WERI-Rb-1 (cell line): ENCODE results near the gene ASIC4.

Experiments
- DNase-seq: peaks from one replicate; pipeline ENCODE4 v3.0.0-alpha.2; 2020
- H3K27ac ChIP-seq: fragments of 250-450 bp; sonication (Bioruptor Pico); 2 replicates; pipeline ENCODE4 v1.5.1; 2020; ENCODE audit warnings: mild to moderate bottlenecking, moderate library complexity
- H3K27me3 ChIP-seq: fragments of 250-450 bp; sonication (Bioruptor Pico); 2 replicates; pipeline ENCODE4 v1.5.1; 2021; ENCODE audit warnings: mild to moderate bottlenecking, low read depth, moderate library complexity; ENCODE audit not compliant: insufficient read depth, severe bottlenecking
- H3K36me3 ChIP-seq: fragments of 250-450 bp; sonication (Bioruptor Pico); 2 replicates; pipeline ENCODE4 v1.5.1; 2020; ENCODE audit warnings: mild to moderate bottlenecking, moderate library complexity
- H3K4me3 ChIP-seq: 2 replicates; pipeline ENCODE4 v1.5.1; 2011; ENCODE audit warnings: low read depth, mild to moderate bottlenecking, control low read depth, low read length
- H3K9me3 ChIP-seq: fragments of 250-450 bp; sonication (Bioruptor Pico); 2 replicates; pipeline ENCODE4 v1.5.1; 2021; ENCODE audit warnings: mild to moderate bottlenecking, moderate library complexity; ENCODE audit not compliant: severe bottlenecking
- TF ChIP-seq, protein P1 (sequence below): IDR thresholded peaks from 2 replicates; pipeline ENCODE4 v1.5.1; 2011; ENCODE audit warnings: low read depth, mild to moderate bottlenecking, control low read depth, inconsistent platforms, low read length

Gene ASIC4

DNA sequence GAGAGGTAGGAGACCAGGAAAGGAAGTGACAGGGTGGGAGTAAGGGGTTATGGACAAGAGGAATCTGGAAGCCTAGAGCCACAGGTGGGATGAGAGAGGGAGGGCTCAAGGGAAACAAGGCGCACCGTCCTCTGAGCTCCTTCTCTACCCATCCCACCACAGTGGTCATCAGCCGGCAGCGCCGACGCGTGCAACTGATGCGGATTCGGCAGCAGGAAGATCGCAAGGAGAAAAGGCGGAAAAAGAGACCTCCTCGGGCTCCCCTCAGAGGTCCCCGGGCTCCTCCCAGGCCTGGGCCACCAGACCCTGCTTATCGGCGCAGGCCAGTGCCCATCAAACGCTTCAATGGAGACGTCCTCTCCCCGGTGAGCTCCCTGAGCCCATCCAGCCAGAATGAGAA, 34.7 kb downstream of the ASIC4 start:
- TF ChIP-seq, protein P1, sequence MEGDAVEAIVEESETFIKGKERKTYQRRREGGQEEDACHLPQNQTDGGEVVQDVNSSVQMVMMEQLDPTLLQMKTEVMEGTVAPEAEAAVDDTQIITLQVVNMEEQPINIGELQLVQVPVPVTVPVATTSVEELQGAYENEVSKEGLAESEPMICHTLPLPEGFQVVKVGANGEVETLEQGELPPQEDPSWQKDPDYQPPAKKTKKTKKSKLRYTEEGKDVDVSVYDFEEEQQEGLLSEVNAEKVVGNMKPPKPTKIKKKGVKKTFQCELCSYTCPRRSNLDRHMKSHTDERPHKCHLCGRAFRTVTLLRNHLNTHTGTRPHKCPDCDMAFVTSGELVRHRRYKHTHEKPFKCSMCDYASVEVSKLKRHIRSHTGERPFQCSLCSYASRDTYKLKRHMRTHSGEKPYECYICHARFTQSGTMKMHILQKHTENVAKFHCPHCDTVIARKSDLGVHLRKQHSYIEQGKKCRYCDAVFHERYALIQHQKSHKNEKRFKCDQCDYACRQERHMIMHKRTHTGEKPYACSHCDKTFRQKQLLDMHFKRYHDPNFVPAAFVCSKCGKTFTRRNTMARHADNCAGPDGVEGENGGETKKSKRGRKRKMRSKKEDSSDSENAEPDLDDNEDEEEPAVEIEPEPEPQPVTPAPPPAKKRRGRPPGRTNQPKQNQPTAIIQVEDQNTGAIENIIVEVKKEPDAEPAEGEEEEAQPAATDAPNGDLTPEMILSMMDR = no peak
- no peak for DNase-seq
- H3K36me3 ChIP-seq = peaks cover 43% of the 10 kb centered on the region
- H3K27me3 ChIP-seq = no peaks in the 10 kb centered on the region
- no peaks in the 10 kb centered on the region for H3K9me3 ChIP-seq
- no peak overlapping the region for H3K27ac ChIP-seq
- no peak overlapping the region for H3K4me3 ChIP-seq

DNA sequence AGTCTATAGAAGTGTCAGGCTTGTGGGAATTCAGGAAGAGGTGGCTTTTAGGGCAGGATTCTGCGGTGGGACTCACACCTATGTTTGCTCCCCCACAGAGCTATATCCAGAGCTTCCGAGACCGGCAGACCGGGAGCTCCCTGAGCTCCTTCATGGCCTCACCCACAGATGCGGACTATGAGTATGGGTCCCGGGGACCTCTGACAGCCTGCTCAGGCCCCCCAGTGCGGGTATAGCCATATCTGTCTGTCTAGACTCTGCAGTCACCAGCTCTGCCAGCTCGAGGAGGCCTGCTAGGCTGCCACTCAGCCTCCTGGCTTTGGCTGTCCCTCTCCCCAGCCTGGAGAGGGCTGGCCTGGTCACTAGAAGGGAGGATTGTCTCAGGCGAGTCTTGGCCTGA, 35.3 kb downstream of the ASIC4 start:
- Histone ChIP-seq H3K4me3 (no peak overlapping the region), H3K27ac (no peak overlapping the region), H3K27me3 (no peaks in the 10 kb centered on the region), H3K36me3 (peaks cover 42% of the 10 kb centered on the region), H3K9me3 (no peaks in the 10 kb centered on the region)
- no peak for DNase-seq
- TF ChIP-seq, protein P1 = no peak

DNA sequence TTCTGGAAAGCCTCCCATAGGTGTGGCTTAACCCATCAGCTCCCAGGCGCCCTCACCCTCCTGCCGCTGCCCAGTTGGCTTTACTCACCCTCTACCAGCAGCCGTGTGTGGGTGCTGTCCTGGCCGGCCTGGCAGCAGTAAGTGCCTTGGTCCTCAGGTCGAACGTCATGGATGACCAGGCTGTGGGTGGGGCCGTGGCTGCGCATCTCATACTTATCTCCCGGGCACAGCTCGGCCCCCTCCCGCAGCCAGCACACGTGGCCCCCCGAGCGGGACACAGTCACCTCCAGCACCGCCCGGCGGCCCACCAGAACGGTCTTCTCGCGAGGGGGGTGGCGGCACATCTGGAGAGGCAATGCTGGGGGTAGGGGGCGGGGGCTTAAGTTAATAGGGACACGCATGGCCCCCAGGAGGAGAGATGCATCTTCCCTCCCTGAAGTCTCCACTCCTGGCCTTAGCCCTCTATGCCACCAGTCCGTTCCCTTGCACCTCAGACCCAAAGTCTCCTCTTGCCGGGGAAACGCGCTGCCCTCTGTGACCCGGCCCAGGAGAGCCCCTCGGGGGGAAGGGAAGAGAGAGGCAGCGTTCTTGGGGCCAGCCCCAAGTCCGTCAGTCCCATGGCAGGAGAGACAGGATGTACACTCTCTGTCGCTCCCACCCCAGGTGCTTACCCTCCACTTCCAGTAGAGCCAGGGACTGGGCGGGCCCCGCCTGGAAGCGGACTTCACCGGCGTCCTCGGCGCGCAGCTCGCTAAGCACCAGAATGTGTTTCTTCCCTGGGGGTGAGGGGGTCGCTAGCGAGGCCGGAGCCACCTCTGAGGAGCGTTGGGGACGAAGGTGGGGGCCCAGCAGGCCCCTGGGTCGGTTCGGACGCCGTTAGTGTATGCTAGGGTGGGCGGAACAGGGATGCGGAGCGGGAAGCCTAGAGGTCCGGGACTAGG, 37.4 kb downstream of the ASIC4 start:
- DNase-seq = peak; percentile 59
- peaks cover 33% of the 10 kb centered on the region for H3K36me3 ChIP-seq
- TF ChIP-seq, protein P1 = no peak
- H3K27me3 ChIP-seq = no peaks in the 10 kb centered on the region
- no peaks in the 10 kb centered on the region for H3K9me3 ChIP-seq
- H3K27ac ChIP-seq = peak overlapping the region; percentile 60
- H3K4me3 ChIP-seq = peak overlapping the region; percentile 62

DNA sequence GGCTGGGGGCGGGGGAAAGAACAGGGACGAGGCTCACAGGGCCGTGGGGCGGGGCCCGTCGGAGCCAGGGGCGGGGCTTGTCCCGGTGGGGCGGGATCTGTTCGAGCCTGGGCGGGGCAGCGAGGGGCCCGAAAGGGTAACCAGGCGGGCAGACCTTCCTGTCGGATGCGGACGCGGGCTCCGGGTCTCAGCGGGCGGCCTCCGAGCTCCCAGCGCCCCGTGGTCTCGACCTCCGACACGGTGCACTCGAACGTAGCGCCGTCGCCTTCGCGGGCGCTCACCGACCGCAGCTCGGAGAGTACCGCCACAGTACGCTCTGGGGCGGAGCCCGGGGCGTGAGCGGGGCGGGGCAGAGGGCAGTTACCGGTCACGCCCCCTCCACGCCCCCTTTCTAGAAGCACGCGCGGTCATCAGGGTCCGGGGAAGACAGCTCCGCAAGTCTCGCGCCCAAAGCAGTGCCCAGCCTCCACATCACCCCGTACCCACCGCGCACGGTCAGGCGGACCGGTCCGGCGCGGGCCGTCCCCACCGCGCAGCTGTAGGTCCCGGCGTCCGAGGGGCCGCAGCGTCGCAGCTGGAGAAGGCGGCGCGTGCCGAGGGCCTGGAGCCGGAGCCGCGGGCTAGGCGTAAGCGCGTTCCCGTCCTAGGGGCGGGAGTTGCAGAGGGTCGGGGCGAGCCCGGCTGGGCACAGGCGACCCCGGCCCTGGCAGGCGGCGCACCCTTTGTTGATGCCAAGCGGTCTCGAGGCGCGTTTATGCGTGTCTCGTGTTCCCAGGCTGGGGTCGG, 38.3 kb downstream of the ASIC4 start:
- H3K27me3 ChIP-seq = no peaks in the 10 kb centered on the region
- H3K27ac ChIP-seq = peak overlapping the region; percentile 60
- peaks cover 26% of the 10 kb centered on the region for H3K36me3 ChIP-seq
- peak overlapping the region; percentile 62 for H3K4me3 ChIP-seq
- no peaks in the 10 kb centered on the region for H3K9me3 ChIP-seq
- peak; percentile 93 for DNase-seq
- TF ChIP-seq, protein P1 = no peak

DNA sequence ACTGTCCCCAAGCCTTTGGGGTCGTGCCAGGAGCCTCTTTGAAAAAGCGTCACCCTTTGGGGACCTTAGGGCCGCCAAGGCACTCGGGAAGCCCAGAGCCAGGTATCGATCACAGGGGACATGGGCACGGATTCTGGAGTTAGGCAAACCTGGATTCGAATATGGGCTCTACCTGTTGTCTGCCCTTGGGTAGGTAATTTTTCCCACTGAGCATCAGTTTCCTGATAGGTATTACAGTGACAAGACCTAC, 38.8 kb downstream of the ASIC4 start:
- no peak for DNase-seq
- peaks cover 25% of the 10 kb centered on the region for H3K36me3 ChIP-seq
- no peak overlapping the region for H3K27ac ChIP-seq
- H3K4me3 ChIP-seq = peak overlapping the region; percentile 62
- H3K9me3 ChIP-seq = no peaks in the 10 kb centered on the region
- no peaks in the 10 kb centered on the region for H3K27me3 ChIP-seq
- TF ChIP-seq, protein P1 = no peak
